H1 (cell line): ENCODE results near the gene NELL1.

ENCODE experiments used
- GTF2F1 ChIP-seq: IDR thresholded peaks from 2 replicates; pipeline ENCODE4 v1.6.1; 2012; ENCODE audit warnings: low read depth, low read length, improper control_type of control experiment, borderline replicate concordance
- MAFK ChIP-seq: IDR thresholded peaks from 2 replicates; pipeline ENCODE4 v1.6.1; 2012; ENCODE audit warnings: low read depth, mild to moderate bottlenecking, improper control_type of control experiment, low read length
- TF ChIP-seq, protein P1 (sequence below), 3 experiments: IDR thresholded peaks; 1 replicate in 2 of 3; 2 replicates in 1 of 3; pipeline versions ENCODE4 v1.5.1 to v1.6.1; 2011; ENCODE audit warnings: low read length in 3 of 3, mild to moderate bottlenecking in 3 of 3, inconsistent platforms in 2 of 3, low read depth in 1 of 3, moderate library complexity in 1 of 3; ENCODE audit not compliant: insufficient read depth in 1 of 3; ENCODE audit errors: control extremely low read depth in 1 of 3

DNA sequence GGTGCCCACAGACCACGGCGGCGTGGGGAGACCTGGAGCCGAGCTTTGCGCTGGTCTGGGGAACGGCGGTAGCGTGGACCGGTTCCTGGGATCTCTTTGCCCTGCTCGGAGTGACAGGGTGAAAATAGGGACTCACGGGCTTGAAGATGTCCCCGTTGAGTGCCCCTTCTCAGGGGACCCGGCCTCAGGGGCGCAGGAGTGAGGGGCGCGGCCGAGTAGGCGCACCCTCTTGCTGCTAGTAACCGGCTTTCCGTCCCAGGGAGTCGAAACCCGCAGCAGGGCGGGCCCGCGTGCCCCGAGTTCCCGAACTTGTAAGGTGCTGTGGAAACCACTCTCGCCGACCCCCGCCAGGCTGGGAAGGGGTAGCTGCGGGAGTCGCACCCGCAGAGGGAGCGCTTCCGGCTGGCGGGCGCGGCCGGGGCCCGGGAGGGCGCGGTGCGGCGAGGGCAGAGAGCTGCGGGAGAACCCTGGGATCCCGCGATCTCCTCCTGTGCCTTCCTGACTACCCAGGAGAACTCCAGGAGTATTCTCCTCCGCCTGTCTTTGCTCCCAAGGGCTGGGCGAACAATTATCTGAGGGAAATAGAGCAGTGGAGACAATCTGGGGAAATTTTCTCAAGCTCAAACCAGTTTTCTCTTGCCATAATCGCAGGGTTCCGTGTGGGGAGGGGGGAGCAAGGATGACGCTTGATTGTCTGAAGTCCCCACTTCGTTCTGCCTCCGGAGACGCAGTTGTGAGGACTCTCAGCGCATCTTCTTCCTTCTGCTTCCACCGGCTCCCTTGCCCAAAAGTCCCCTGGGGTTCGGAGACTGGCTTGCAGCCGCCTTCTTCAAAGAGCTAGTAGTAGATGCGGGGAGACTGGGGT is 666 bp downstream of the NELL1 start:
- TF ChIP-seq MAFK (no peak), GTF2F1 (no peak)
- TF ChIP-seq, protein P1, sequence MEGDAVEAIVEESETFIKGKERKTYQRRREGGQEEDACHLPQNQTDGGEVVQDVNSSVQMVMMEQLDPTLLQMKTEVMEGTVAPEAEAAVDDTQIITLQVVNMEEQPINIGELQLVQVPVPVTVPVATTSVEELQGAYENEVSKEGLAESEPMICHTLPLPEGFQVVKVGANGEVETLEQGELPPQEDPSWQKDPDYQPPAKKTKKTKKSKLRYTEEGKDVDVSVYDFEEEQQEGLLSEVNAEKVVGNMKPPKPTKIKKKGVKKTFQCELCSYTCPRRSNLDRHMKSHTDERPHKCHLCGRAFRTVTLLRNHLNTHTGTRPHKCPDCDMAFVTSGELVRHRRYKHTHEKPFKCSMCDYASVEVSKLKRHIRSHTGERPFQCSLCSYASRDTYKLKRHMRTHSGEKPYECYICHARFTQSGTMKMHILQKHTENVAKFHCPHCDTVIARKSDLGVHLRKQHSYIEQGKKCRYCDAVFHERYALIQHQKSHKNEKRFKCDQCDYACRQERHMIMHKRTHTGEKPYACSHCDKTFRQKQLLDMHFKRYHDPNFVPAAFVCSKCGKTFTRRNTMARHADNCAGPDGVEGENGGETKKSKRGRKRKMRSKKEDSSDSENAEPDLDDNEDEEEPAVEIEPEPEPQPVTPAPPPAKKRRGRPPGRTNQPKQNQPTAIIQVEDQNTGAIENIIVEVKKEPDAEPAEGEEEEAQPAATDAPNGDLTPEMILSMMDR (IDR thresholded peaks at IDR 0.05; ENCODE audit: control extremely low read depth in 1 of 3, insufficient read depth in 1 of 3, low read depth in 1 of 3, low read length in 3 of 3), result no peak
